HK-2 (cell line): Measurements from ENCODE around the gene SLC22A13.
"Not testable (repeated sequence)": the region's sequence is repeated elsewhere in the genome, so short reads cannot be mapped to it uniquely, and the experiment has no call there.

Experiments used
- DNase-seq: peaks from one replicate; pipeline ENCODE4 v3.0.0-alpha.2; 2018; ENCODE audit not compliant: unreplicated experiment

The SLC22A13 gene

GRCh38 chr3:38297947-38298711, 32.5 kb downstream of the SLC22A13 start:
- no peak for DNase-seq

- no peak for DNase-seq
Observed at GRCh38 chr3:38306941-38307340, 41.3 kb downstream of the SLC22A13 start.

DNA sequence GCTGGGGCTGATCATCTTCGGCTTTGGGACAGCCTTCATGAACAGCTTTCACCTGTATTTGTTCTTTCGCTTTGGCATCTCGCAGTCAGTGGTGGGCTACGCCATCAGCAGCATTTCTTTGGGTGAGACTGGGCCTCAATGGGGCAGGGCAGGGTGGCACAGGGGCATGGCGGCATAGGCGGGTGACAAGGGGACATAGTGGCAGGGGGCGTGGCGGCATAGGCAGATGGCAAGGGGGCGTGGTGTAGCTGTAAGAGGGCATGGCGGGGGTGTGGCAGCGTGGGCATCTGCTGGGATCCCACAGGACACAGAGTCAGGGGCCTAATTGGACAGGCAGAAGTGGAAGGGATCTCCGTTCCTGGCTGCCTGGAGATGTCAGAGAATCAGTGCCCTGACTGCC, 42.0 kb downstream of the SLC22A13 start:
- DNase-seq, result no peak

DNA sequence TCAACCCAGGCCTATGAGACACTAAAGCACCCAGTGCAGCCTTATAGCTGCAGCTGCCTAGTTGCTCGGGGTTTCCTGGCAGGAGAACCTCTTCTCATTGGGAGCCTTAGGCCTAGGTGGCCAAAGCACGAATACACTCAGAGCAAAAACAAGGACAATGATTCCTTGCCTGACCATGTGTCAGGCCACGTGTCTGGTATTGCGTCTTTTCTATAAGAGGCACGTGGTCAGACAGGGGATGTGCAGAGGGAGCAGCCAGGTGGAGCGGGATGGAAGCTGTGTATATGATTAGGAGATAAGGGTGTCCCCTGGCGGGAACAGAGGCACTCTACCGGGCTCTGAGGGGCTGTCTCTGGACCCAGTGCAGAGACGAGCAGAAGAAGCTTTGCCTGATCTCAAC, 42.8 kb downstream of the SLC22A13 start:
- no peak for DNase-seq

GRCh38 chr3:38311476-38311875, 45.9 kb downstream of the SLC22A13 start:
- DNase-seq, result no peak

DNA sequence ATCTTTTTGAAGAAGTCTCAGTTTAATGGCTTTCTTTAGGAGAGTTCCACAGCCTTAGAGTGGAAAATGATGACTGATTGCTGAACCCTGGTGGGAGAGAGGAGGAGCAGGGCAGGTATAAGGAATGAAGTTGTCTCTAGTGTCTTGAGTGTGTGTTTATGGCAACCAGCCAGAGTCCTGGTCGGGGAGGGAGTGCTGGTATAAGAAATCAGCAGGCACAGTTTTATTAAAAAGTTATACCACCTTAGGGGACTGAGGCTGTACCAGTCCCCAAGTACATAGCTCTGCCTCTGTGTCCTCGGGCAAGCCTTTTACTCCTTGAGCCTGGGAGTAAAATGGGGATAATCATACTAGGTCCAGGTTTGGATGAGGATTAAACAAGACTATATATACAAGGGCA, 46.3 kb downstream of the SLC22A13 start:
- no peak for DNase-seq

GRCh38 chr3:38312356-38312755, 46.7 kb downstream of the SLC22A13 start:
- DNase-seq, result no peak

- DNase-seq, result no peak
Observed at GRCh38 chr3:38313263-38313662, 47.7 kb downstream of the SLC22A13 start.

- no peak for DNase-seq
Observed at GRCh38 chr3:38313695-38314094, 48.1 kb downstream of the SLC22A13 start.

DNA sequence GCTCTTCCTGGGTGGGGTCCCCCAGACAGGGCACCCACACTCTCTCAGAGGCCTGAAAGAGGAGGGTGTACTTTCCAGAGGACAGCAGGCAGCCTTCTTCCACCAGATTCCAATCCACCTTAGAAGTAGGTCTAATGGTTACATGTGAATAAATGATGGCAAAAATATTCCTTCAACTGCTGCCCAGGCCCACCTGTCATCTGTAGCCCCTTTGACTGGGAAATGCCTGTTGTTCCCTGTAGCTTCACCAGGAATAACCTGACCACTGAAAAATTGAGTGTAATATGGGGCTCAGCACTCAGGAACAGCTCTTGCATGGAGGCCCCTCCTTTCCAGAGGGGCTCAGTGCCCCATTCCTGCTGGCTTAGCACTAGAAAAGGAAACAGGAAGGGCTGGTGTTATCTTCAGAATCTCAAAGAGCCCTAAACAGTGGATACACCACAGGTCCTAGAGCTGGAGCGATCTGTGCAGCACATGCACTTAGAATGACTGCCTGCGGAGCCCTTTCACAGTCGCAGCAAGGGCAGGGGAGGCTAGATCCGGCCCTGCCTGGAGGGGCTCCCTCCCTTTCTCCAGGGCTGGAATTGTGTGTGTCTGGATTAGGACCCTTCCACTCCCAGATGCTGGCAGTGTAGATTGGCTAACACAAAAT, 48.6 kb downstream of the SLC22A13 start:
- DNase-seq, result no peak

DNA sequence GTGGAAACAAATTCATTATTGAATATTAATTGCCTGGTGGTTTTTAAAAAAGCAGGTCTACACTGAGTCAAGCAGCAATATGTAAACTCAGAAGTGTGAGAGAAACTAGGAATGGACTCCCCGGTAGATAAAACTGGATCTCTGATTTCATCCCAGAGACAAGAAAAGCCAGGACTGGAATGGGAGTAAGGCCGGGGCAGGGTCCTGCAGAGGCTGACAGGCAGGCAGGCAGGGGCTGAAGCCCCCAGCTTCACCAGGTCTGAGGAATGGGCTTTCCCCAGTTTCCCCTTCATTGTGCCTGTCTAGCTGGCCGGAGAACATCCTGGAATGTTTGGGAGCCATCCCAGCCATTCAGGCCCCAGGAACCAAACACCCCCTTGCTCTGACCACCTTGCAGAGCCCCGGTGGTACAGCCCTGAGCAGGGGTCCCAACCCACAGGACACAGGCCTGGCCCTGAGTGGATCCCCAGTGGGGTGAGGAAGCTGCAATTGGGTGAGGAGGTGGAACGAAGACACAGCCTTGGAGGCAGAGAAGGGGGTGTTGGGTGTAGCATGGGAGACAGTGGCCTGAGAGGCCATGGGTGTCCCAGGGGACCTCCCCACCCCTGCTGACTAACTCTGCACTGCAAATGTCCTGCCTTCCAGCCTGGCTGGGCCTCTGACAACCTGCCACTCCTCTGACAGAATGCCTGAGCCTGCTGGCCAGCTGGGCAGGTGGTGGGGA, 49.3 kb downstream of the SLC22A13 start:
- DNase-seq, result no peak

- no peak for DNase-seq
Observed at GRCh38 chr3:38315488-38316230, 50.0 kb downstream of the SLC22A13 start.

DNA sequence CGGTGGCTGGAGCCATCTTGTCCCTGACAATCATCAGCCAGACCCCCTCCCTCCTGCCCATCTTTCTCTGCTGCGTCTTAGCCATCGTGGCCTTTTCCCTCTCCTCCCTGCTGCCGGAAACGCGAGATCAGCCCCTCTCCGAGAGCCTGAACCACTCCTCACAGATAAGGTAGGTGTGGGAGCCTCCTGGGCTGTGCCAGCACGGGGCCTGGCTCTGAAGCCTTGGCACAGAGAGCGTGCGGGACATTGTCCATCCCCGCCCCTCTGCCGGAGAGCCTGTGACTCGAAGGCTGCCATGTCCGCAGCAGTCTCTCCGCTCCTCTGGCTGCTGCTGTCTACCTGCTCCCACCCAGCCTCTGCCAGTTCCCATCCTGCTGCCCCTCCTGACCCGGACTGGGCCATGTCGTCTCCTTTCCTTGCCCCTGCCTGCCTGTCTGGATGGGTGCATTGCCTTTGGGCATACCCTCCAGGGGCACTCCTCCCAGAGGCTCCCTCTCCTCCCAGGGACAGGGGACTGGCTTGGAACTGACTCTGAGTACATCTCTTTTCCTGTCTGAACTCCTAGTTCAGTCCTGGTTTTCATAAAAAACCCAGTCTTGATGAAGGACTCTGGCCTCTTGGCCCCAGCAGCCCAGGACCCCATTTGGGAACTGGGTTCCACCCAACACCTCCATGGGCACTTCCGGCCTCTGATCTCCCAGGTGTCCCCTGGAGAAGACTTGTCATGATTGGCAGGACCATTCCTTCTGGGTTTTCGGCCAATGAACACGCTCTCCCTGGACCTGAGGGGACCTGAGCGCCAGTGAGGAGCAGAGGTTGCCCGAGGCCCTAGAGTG, 51.0 kb downstream of the SLC22A13 start:
- DNase-seq, result no peak

DNA sequence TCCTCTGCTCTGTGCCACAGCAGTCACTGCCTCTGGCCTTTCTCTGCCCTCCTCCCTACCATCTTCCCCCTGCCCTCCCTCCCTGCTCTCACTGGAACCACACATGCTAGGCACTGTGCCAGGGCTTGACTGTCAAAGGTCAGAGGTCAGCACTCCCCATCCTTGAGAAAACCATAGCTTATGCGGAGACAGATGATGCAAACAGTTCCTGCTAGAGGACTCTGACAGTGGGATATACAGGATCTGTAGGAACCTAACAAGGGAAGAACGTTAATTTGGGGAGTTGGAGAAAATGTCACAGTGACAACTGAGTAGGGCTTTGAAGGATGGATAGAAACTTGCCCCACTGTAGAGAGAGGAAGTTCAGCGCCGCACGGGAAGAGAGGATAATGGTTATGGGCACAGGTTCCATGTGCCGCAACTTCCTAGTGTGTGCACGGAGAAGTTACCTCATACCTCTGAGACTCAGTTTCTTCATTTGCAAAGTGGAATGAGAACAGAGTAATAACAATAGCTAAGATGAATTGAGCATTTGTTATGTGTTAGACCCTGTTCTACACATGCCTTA, 51.7 kb downstream of the SLC22A13 start:
- no peak for DNase-seq

GRCh38 chr3:38318766-38319671, 53.4 kb downstream of the SLC22A13 start:
- no peak for DNase-seq

DNA sequence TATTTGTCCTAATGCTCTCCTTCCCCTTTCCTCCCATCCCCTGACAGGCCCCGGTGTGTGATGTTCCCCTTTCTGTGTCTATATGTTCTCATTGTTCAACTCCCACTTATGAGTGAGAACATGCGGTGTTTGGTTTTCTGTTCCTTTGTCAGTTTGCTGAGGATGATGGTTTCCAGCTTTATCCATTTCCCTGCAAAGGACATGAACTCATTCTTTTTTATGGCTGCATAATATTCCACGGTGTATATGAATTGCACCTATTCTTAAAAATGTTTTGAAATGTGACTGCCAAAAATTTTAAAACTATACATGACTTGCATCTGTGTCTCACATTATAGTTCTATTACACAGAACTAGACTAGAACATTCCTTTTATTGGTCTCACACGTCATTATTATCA, 55.0 kb downstream of the SLC22A13 start:
- not testable (repeated sequence) for DNase-seq

- DNase-seq, result no peak
Observed at GRCh38 chr3:38323060-38323459, 57.4 kb downstream of the SLC22A13 start.

- DNase-seq, result no peak
Observed at GRCh38 chr3:38325256-38325655, 59.6 kb downstream of the SLC22A13 start.

GRCh38 chr3:38327335-38328009, 61.9 kb downstream of the SLC22A13 start:
- DNase-seq, result no peak
